Renal cortex interstitium (tissue), 11 donors: ENCODE results near the gene PRR3. TPM values are rescaled to one million over a fixed set of nuclear protein-coding genes. Genes with fewer than 3 reads are reported as not detected.
A peak's percentile ranks its signal among the peaks of the same experiment; 100 is the strongest.
"Not testable (repeated sequence)": the region's sequence is repeated elsewhere in the genome, so short reads cannot be mapped to it uniquely, and the experiment has no call there.

ENCODE experiments used
- DNase-seq, 11 donors: peaks; one replicate each; pipeline ENCODE4 v3.0.0-alpha.2; 2013; ENCODE audit warnings: low read depth in 9 of 11, low spot score in 4 of 11; ENCODE audit errors: extremely low read depth in 1 of 11
- polyA plus RNA-seq, 3 donors: library from polyadenylated mRNA; unstranded; fragments of 120-200 nt; gene quantifications; one replicate each; pipeline ENCODE4 v1.2.1, GENCODE V29; 2013; ENCODE audit not compliant: insufficient read length in 3 of 3

PRR3 gene
- polyA plus RNA-seq, 3 donors = 30.2 to 36.8 (median 32.0) TPM

DNA sequence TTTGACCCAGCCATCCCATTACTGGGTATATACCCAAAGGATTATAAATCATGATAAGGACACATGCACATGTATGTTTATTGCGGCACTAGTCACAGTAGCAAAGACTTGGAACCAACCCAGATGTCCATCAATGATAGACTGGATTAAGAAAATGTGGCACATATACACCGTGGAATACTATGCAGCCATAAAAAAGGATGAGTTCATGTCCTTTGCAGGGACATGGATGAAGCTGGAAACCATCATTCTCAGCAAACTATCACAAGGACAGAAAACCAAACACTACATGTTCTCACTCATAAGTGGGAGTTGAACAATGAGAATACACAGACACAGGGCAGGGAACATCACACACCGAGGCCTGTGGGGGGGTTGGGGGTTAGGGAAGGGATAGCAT is 30.7 kb upstream of the PRR3 start:
- not testable (repeated sequence) for DNase-seq

DNA sequence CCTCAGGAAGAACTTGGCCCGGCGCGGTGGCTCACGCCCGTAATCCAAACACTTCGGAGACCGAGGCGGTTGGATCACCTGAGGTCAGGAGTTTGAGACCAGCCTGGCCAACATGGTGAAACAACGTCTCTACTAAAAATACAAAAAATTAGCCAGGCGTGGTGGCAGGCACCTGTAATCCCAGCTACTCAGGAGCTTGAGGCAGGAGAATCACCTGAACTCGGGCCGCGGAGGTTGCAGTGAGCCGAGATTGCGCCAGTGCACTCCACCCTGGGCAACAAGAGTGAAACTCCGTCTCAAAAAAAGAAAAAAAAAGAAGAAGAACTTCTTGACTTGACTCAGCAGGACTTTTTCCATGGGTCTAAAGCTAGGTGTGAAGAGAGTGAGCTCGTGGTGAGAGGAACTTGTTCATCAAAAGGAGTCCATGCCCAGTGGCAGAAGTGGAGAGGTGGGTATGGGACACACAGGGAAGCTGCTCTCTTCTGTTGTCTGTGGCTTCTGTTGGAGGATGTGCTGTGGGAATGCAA is 27.7 kb upstream of the PRR3 start:
- DNase-seq = not testable (repeated sequence)

DNA sequence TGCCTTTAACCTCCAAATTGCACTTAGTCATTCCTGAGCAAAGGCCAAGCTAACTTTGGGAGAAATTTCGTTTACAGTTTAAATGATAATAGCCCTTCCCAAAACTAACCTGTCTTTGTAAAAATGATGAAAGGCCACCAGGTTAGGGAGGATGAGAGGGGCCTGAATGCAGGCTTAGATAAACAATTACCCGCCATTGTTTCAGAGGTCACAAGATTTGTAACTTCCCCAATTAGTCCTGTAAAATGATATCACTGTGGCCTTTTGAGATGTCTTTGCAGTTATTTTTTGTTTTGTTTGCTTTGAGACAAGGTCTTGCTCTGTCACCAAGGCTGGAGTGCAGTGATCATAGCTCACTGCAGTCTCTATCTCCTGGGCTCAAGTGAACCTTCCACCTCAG is 27.1 kb upstream of the PRR3 start:
- no peak for DNase-seq

DNA sequence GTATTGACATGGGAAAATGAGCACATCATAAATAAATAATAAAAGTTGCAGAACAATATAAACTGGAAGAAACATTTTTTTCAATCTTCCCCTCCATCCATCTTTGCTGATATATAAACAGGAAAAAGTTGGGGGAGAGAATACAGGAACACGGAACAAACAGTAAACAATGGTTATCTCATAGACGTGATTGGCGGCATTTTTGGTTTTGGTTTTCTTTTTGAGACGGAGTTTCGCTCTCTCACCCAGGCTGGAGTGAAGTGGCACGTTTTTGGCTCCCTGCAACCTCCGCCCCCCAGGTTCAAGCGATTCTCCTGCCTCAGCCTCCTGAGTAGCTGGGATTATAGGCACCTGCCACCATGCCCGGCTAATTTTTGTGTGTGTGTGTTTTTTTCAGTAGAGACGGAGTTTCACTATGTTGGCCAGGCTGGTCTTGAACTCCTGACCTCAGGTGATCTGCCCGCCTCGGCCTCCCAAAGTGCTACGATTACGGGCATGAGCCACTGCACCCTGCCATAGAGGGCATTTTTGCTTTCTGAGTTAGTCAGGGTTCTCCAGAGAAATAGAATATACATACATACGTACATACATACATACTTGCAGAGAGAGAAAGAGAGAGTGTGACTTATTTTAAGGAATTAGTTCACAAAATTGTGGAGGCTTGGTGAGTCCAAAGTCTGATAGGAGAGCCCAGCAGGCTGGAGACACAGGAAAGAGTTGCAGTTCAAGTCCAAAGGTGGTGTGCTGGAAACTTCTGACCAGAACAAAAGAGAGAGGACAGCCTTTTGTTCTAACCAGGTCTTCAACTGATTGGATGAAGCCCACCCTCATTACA is 23.4 kb upstream of the PRR3 start:
- no peak for DNase-seq

DNA sequence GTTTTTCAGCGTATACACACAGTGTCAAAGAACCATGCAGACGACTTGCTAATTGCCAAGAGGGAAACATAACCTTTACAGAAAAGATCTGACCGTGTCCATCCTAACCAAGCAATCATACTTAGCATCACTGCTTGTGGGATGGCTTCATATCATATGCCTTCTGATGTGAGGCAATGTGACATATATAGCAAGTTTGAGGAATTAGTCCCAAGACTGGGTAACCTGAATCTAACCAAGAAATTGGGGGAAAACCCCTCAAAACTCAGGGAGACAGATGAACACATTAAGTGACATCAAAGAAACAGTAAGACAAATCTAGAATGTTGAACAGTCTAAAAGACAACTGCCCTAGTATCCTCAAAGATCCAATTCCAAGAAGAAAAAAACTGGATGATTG is 19.2 kb upstream of the PRR3 start:
- no peak for DNase-seq

DNA sequence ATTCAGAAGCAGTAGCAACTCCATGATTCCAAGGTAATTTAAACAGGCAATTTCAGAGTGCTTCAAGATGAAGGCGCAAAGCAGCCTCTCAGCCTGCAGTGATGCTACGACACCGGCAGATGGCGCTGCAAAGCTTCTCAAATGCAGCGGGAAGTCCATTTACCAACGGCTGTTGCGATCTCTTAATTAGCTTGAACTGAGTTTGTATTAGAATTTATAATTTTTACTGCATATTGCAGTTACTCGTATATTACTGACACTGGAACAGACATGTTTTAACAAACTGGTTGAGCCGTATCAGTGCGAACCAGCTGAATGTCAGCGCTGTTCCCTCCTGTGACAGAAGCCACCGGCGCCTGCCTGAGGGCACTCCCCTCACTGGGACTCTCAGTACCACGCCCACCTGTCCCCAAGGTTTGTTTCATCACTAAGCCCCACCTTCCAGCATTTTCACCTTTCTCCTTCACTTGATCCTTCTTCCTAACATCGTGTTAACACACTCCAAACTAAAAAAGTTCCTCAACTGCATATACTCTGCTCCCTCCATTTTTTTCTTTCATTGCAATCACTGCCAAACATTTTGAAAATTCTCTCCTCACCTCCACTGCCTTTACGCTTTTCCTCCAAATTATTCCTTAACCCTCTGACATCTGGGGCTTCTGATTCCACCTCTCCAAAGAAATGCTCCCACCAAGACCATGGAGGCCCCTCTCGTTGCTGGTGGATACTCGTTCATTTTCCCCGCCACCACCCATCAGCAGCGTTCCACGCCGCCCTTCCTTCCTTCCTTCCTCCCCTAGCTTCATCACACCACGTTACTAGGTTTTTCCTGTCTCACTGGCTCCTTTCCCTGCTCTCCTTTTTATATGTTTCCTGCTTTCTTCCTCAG is 15.3 kb upstream of the PRR3 start:
- peak; percentile 65 to 83 (median 76) for DNase-seq

DNA sequence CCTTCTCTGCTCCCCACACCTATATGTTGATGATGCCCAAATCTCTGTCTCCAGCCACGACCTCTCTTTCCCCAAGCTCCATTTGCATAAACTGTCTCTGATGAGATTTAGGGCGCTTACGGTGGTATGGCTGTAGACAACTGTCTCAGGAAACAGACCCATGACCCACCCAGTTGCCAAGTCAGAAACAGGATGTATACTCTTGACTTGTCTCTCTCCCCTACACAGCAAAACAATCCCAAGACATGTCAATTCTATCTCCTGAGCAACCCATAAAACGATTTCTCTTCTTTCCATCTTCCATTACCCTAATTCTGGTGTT is 14.7 kb upstream of the PRR3 start:
- no peak for DNase-seq

DNA sequence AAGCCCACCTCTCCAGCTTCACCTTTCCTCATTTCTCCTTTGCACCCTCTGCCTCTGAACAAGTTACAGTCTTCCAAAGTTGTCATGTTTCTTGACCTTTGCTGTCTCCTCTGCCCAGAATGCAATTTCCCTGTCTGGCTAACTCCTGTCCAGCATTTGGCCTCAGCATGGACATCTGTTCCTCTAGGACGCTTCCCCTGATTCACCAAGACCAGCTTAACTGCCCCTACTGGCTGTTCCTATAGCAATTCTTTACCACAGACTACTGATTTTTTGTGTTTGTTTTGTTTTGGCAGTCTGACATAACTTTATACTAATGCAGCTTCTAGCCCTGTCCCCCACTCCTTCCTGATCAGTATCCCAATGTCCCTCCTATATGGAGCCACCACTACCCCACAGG is 14.2 kb upstream of the PRR3 start:
- no peak for DNase-seq

DNA sequence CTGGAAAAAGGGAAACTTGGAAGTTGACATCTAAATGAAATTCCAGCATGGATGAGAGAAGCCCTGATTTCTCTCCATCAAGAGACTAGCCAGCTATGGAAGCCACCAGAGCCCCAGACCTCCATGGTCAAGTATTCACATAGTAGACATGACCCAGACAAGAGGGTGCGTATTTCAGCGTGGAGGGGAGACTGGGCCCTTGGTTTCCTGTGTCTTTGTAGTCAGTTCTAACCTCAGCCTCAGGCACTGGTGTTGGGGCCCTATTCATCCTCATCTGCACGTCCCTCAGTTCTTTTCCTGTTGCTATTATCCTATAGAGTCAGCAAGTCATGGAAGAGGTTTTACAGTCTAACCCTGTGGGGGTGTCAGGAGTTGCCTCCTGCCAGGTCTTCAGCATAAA is 13.3 kb upstream of the PRR3 start:
- DNase-seq = no peak

DNA sequence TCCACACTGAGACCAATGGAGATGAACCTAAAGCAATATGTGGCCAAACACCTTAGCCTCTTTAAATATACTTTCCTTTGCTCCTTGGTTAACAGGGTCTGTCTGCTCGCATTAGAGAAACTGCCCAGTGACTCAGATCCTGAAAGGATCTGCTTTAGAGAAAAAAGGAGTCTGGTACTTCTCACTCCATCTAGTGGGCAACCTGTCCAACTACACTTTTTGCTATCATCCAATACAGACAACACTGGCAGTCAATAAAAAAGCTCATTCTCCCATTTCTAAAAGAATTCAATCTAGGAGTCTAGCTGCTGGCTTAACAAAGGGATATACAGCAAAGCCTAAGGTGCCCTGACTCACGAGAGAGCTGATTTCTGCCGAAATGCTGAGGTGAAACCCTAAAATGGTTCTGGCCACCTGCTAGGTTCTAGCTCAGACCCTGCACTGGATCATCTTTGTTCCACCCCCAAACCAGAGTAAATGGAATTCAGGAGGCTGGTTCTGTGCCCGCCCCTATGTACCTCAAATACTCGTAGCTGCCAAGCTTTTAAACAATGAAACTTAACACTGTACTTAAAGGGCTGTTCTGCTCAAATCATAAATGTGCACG is 12.3 kb upstream of the PRR3 start:
- peak in 3 of 11 donors; percentile 9 to 29 (median 26) for DNase-seq

DNA sequence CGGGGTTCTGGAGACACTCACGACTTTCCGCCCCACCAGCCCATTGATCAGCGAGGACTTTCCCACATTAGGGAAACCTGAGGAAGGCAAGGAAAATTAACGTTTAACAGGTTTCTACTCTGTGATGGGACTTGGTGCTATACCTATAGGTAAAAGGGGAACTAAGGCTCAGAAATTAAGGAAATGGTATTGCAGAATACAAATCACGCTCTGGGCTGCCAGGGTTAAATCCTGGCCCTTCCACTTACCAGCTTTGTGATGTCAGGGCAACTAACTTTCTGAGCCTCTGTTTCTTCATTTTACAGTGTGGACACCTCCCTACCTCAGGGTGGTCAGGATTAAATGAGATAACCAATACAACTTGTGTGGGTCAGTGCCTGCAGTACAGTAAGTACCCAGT is 9.6 kb upstream of the PRR3 start:
- DNase-seq = no peak

DNA sequence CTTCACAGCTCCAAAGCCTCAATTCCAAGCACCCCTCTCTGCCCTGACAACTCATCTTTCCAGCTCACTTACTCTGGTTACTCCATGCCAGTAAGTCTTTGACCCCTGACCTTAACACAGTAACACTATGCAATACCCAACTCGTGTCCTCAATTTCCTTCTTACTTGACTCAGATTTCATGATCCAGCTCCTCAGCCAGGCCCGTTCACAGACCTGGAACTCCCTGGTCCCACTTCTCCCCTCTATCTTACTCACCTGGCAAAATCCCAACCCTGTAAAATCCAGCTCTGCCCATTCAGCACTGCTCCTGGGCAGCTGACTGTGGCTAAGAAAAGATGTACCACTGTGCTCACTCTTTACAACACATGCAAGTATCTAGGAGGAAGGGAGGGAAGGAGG is 8.7 kb upstream of the PRR3 start:
- no peak for DNase-seq

DNA sequence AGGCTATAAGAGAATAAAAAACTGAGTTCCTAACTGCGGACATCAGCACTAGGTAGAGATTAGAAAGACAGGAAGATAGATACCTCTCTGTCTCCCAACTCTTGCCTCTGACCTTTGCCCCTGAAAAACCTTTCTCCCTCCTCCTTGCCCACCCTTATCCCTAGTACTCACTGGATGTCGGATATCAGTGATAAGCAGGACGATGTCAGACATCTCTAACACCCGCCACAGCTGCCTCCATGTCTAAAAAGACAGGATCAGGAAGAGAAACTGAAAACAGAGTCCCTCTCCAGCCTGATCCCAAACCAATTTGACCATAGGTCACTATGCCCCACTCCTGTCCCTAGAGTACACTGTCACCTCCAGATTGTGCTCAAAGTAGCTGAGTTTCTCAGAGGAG is 2.7 kb upstream of the PRR3 start:
- no peak for DNase-seq

DNA sequence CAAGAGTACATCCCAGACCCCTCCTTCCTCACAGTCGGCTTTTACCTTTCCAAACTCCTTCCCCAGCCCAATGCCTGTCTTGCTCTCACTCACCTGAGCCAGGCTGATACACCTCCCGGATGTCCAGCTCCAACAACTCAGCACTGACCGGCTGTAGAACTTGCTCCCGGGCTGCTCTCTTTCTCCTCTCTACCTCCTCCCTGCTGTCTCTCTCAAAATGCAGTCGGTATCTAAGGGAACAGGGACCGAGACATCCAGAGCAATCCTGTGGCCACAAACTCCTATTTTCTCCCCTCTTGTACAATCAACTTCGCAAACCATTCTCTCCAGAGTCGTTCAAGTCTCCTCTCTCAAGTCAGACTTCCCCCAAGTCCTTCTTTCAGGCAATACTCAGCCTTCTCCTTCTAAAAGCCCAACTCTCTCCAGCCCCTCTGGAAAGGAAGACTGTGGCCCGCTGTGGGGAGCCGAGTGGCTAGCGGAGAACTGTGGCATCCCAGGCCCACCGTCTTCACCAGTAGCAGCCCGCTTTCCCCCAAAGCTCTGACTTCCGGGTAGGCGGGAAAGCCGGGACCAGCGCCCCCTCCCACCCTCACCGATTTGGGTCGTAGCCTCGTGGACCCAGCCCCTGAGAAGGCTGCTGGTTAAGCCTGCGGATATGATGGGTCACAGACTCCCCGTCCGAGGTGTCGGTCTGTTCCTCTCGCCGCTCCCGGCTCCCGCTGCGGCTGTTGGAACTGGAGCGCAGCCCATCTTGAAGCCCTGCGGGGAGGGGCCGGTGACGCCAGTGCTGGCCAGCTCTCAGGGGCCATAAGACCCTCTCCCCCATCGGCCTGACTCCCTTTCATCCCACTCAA is 1.9 kb upstream of the PRR3 start:
- peak in 4 of 11 donors; percentile 18 to 60 (median 52) for DNase-seq

DNA sequence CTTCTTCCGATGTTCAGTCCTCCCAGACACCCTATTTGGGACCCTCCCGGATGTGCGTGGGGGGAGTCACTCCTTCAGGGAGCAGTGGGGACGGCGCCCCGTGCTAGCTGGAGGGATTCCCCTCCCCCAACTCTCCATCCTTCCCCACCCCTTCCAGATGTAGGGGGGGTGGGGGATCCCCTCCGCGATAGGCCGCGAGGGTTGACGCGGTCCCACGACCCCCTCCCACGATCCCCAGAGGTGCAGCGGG is 1.4 kb upstream of the PRR3 start:
- peak in 5 of 11 donors; percentile 49 to 69 (median 61) for DNase-seq

DNA sequence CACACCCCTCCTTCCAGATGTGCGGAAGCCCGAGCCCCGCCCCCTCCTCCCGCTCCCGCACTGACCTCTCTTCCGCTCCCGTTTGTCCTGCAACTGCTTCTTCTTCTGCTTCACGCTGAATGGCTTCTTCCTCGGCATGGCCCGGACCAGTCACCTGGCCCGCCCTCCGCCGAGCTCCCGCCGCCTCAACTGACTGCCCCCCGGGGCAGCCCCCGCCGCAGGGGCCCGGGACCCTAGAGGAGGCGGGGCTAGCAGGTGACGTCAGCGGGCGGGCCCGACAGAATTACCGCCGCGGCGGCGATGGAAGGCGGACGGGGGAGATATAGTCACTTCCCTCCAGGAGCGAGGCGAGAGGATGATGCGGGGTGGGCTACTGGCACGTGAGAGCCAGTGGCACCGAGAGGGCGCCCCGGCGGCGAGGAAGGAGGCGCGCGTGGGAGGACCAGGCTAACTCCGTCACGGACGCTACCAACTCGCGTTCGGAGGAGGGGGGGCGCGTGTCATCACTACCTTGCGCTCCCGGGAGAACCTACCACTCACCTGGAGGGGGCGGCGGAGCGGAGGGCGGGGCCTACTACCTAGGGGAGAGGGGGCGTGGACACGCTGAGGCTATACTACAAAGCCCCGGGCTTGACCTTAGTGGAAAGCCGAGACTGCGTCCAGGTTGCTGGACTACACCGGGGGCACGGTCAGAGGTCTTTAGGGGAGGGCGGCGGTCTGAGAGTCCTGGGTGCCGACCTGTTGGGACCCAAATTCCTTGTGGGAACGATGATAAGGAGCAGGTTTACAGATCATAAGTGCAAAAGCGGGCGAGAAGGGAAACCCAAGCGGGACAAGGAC is 809 bp upstream of the PRR3 start, which contains the start of gene GNL1:
TSS of gene GNL1 (minus strand) at position 424 of the 840 bp plus-strand sequence. CDS start at position 138, 286 bp downstream.
- DNase-seq = peak; percentile 76 to 93 (median 88)

DNA sequence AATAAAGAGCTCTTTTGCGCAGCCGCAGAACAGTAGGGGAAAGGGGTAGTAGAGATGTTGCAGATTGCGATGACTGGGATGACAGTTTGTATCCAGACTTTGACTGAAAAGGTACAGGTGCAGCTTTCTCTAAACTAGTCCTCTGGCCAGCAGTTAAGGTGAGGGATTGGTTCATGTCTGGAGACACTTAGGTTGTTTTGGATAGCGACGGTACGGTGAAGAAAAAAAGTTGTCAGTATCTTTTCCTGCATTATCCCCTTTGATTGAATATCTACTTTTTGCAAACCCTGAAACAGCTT is 537 bp downstream of the PRR3 start:
- no peak for DNase-seq

DNA sequence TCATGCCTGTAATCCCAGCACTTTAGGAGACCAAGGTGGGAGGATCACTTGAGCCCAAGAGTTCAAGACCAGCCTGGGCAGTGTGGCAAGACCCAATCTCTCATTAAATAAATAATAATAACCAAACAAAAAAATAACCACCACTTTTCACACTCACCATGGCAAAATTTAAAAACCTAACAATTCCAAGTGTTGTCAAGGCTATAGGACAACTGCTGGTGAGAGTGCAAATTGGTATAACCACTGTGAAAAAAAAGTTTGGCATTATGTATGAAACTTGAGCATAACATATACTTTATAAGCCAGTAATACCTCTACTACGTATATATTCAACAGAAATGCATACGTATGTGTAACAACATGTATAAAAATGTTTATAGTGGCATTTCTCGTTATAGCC is 3.8 kb downstream of the PRR3 start:
- no peak for DNase-seq
